HAP-1 (cell line): ENCODE measurements around the gene XRCC3.

ENCODE experiments used
- DNase-seq, 2 experiments: peaks; one replicate each; pipeline ENCODE4 v3.0.0-alpha.2; 2016 to 2020; ENCODE audit warnings: low spot score in 2 of 2
- H3K27me3 ChIP-seq: fragments of 250-450 bp; sonication (Bioruptor Pico); 2 replicates; pipeline ENCODE4 v1.5.1; 2020; ENCODE audit warnings: low read depth, mild to moderate bottlenecking, moderate library complexity
- H3K36me3 ChIP-seq: fragments of 250-450 bp; sonication (Bioruptor Pico); replicated peaks from 2 replicates; pipeline ENCODE4 v1.5.1; 2020; ENCODE audit warnings: mild to moderate bottlenecking
- H3K4me1 ChIP-seq: fragments of 250-450 bp; sonication (Bioruptor Pico); 2 replicates; pipeline ENCODE4 v1.5.1; 2020; ENCODE audit warnings: mild to moderate bottlenecking
- H3K4me3 ChIP-seq: fragments of 250-450 bp; sonication (Bioruptor Pico); 2 replicates; pipeline ENCODE4 v1.5.1; 2020; ENCODE audit warnings: mild to moderate bottlenecking, moderate library complexity
- H3K9me3 ChIP-seq: fragments of 250-450 bp; sonication (Bioruptor Pico); 2 replicates; pipeline ENCODE4 v1.5.1; 2020; ENCODE audit warnings: mild to moderate bottlenecking, moderate library complexity
- in situ Hi-C: fragments of 300-500 bp; cut with MboI; formaldehyde crosslinking; loops from 3 replicates; pipeline ENCODE4 v1.14.3; 2020; ENCODE audit warnings: low sequenced_read_pairs, inconsistent platforms, mixed read lengths

XRCC3 gene

DNA sequence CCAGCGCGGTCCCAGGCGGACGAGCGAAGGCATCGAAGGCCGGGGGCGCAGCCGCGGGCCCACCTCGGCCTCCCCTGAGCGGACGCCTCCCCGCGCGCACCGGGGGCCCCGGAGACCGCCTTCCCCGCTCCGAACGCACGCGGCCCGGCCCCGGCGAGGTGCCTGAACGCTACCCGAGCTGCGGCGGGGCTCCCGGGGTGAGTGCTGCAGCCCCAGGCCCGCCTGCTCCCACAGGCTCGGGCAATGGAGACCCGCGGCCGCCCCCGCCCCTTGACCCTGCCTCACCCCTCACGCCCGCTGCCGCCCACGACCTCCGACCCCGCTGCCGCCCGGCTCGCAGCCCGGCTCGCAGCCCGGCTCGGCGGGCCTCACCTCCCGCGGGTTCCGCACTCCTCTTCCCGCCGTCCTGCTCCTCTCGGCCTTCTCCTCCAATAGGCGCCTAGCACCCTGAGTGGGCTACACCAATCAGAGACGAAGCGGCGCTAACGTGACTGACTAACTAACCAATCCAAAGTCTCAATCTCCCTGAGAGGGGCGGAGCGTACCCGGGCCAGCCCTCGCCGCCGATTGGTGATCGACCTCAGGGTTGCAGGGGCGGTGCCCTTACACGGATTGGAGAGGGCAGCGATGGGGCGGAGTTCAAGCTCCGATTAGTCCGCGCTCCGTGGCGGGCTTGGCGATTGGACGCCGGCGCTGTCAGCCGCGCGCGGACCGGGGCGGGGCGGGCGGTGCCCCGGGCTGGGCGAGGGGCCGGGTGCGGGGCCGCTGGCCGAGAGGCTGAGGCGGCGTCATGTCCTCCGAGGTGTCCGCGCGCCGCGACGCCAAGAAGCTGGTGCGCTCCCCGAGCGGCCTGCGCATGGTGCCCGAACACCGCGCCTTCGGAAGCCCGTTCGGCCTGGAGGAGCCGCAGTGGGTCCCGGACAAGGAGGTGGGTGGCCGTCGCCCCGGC, at the start of gene XRCC3, which contains the start of gene ZFYVE21:
Gene XRCC3, minus strand, starts transcription at position 400 of the 949 bp plus-strand sequence. CDS start 4,364 bp downstream, outside the sequence.
Gene ZFYVE21, plus strand, starts transcription at position 759 of the 949 bp plus-strand sequence. Its CDS starts 32 bp downstream, at position 791.
- peak; percentile 97 to 99 for DNase-seq
- peak within 1 kb of the TSS; percentile 58 for H3K4me3 ChIP-seq
- H3K27me3 ChIP-seq: no peaks in the 10 kb centered on the region
- peaks cover 7% of the 10 kb centered on the region for H3K4me1 ChIP-seq
- no peaks in the 10 kb centered on the region for H3K9me3 ChIP-seq
- in situ Hi-C loops: no loop called here
- H3K36me3 ChIP-seq: peaks cover 28% of the 10 kb centered on the region

DNA sequence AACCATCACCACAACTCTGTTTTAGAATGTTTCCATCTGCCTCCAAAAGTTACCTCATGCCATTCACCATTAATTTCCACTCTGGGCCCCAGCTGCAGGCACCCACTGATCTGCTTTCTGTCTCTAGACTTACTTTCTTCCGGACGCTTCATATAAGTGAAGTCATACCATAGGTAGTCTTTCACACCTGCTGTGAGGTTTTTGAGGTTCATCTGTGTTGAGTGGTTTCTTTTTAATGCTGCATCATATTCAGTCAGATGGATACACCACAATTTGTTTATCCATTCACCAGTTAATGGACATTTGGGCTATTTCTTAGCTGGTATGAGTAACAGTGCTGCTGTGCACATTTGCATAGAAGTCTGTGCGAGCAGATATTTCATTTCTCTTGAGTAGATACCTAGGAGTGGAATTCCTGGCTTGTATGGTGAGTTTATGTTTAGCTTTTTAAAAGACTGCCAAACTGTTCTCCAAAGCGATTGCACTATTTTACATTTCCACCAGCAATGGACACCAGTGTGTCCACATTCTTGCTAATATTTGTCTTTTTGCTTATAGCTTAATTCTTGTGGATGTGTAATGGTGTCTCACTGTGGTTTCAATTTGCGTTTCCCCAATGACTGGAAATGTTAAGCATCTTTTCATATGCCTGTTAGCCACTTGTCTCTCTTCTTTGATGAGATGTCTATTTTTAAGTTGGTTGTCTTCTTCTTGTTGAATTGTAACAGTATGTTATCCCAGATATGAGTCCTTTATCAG, 48.7 kb upstream of the XRCC3 start:
- DNase-seq: no peak
- Histone ChIP-seq H3K4me3 (no peak overlapping the region), H3K9me3 (no peaks in the 10 kb centered on the region), H3K27me3 (no peaks in the 10 kb centered on the region), H3K4me1 (no peaks in the 10 kb centered on the region), H3K36me3 (no peaks in the 10 kb centered on the region)
- in situ Hi-C loops: no loop called here

DNA sequence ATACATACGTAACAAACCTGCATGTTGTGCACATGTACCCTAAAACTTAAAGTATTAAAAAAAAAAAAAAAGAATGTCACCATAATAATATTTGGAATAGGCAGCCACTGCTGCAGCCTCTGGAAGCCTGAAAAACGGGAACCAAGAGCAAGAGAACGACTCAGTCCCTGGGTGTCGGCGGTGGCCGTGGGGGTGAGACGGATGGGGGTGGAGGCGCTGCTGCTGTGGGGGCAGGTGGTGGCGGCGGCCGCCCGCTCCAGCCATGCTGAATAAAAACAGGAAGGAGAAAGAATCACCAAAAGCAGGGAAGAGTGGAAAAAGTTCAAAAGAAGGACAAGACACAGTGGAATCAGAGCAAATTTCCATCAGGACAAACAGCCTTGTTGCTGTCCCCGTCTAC, 47.3 kb upstream of the XRCC3 start:
- no peak overlapping the region for H3K4me3 ChIP-seq
- no peaks in the 10 kb centered on the region for H3K36me3 ChIP-seq
- H3K4me1 ChIP-seq: no peaks in the 10 kb centered on the region
- no peak for DNase-seq
- in situ Hi-C loops: no loop called here
- H3K9me3 ChIP-seq: no peaks in the 10 kb centered on the region
- no peaks in the 10 kb centered on the region for H3K27me3 ChIP-seq

DNA sequence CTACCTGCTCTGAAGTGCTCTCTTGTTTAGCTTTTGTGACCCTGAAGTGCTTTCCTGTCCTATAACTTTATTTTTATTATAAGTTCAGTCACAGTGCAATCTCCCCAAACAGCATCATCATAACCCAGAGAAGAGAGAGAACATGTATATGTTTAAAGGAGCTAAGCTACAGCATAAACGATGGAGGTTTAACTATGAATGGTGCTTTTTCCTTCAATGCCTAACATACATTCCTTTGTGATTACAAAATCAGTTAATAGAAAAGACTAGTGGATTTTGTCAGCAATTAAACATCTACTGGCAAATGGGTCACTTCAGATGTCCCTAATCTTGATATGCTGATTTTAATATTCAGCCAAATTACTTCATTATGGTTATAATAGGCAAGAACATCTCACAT, 46.8 kb upstream of the XRCC3 start:
- no peaks in the 10 kb centered on the region for H3K27me3 ChIP-seq
- in situ Hi-C loops: no loop called here
- H3K4me3 ChIP-seq: no peak overlapping the region
- no peaks in the 10 kb centered on the region for H3K36me3 ChIP-seq
- no peaks in the 10 kb centered on the region for H3K4me1 ChIP-seq
- H3K9me3 ChIP-seq: no peaks in the 10 kb centered on the region
- DNase-seq: no peak

DNA sequence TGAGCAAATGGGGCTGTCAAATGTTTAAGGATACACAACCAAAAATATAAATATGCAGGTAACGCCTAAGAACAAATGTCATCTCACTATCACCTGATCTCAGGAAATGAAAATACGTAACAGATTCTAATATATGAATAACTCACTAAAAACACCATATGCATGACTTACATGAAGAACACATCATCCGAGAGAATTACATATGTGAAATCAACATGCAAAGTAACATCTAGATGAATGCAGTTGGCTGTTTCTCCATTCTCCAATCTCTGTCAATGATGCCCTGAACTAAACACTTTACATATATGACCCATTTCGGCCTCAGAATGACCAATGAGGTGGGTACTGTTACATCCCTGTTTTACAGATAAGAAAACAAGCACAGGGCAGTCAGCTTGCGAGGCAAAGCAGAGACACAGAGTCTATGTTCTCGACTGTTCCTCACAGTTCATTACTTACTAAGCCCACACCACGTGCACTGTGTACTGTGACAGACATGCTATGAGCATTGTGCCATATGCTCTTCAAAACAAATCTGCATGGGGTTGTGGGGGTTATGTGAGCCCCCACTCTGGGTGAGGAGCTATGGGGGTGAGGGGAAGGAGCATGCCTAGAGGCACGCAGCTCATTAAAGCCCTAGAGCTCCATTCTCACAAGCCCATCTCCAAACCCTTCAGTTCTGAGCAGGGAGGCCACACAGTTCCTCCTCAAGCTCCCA, 43.0 kb upstream of the XRCC3 start:
- Histone ChIP-seq H3K9me3 (no peaks in the 10 kb centered on the region), H3K4me1 (peaks cover 14% of the 10 kb centered on the region), H3K4me3 (no peak overlapping the region), H3K36me3 (no peaks in the 10 kb centered on the region), H3K27me3 (no peaks in the 10 kb centered on the region)
- in situ Hi-C loops: no loop called here
- no peak for DNase-seq

DNA sequence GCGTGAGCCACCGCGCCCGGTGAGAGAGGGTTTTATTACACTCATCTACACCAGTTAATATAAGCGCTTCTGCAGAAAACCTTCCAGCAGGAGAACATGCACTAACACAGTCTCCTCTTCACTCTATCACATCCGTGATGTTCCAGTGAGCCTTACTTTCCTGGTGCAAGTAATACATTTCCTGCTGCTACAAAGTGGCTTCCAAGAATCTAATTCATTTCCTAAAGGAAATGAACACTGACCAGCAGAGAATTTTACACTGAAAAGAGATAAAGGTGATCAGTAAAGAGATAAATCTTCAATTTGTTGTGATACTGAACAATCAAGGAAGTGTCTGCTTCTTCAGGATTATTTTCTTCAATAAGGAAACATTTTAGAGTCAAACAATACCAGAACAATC, 39.8 kb upstream of the XRCC3 start:
- in situ Hi-C loops: no loop called here
- Histone ChIP-seq H3K9me3 (no peaks in the 10 kb centered on the region), H3K4me1 (peaks cover 18% of the 10 kb centered on the region), H3K36me3 (no peaks in the 10 kb centered on the region), H3K4me3 (no peak overlapping the region), H3K27me3 (no peaks in the 10 kb centered on the region)
- DNase-seq: no peak

DNA sequence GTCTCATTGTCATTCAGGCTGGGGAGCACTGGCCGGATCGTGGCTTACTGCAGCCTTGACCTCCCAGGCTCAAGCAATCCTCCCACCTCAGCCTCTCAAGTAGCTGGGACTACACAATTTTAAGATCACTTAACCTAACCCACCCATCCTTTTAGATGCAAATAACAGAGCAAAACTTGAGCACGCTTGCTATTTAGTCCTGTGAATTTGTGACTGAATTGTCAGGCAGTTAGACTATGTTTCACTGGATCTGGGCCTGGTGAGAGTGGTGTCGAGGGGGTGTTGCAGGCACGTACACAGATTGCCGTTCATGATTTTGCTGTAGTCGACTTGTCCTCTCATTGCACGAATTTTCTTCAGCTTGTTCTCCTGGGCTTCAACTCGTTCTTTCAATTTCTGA, 38.5 kb upstream of the XRCC3 start:
- Histone ChIP-seq H3K27me3 (no peaks in the 10 kb centered on the region), H3K4me1 (peaks cover 18% of the 10 kb centered on the region), H3K36me3 (no peaks in the 10 kb centered on the region; the same call in 1 of the 2 replicates), H3K4me3 (no peak overlapping the region), H3K9me3 (no peaks in the 10 kb centered on the region)
- peak; percentile 41 to 50 for DNase-seq
- in situ Hi-C loops: no loop called here

DNA sequence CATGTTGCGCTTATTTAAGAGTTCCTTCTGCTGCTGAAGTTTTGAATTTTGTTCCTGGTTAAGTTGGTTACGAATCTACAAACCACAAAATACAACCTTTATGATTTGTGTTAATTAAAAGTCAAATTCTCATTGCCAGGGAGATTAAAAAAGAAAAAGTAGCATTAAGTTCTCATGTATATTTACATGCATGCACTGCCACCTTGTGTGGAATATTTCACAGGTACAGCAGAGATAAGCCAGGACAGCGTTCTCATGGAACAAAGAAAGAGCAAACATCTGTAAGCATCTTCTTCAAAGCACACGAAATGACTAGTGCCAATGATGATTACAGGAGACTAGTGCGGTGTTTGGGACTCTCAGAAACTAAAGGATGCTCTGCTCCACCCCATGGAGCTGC, 34.6 kb upstream of the XRCC3 start:
- H3K4me3 ChIP-seq: no peak overlapping the region
- no peaks in the 10 kb centered on the region for H3K27me3 ChIP-seq
- H3K36me3 ChIP-seq: no peaks in the 10 kb centered on the region; the same call in 1 of the 2 replicates
- no peaks in the 10 kb centered on the region for H3K9me3 ChIP-seq
- peaks cover 13% of the 10 kb centered on the region for H3K4me1 ChIP-seq
- no peak for DNase-seq
- in situ Hi-C loops: no loop called here

DNA sequence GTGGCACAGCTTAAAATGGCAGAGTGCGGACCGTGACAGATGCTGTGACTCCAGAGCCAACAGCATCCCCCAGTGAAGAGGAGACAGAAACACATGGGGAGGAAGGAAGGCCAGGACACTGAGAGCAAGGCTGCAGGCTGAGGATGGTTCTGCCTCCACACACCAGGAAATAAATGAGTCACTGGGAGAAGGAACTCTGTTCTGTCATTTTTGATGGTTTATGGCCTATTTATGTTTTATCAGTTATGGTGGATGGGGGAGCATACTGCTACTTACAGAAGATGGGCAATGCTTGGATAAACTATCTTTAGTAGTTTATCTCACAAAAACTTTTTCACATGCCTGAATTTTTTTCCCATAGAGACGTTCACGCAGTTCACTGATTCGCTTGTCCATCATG, 34.2 kb upstream of the XRCC3 start:
- Histone ChIP-seq H3K4me3 (no peak overlapping the region), H3K9me3 (no peaks in the 10 kb centered on the region), H3K27me3 (no peaks in the 10 kb centered on the region), H3K36me3 (no peaks in the 10 kb centered on the region; the same call in 1 of the 2 replicates), H3K4me1 (peaks cover 13% of the 10 kb centered on the region)
- DNase-seq: no peak
- in situ Hi-C loops: no loop called here

DNA sequence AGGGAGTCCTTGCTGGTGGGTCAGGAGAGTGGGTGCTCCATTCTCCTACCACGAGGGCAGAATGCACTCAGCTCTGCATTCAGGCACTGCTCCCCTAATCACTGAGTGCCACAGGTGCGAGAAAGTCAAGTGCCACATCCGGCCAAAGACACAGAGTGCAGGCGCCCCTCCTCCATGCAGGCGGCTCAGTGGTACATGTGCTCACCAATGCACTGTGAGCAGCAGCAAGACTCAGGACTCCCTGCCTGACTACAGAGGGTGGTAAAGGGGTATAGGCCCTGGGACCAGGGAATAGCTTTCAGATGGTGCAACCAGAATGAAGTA, 33.2 kb upstream of the XRCC3 start:
- peaks cover 7% of the 10 kb centered on the region for H3K4me1 ChIP-seq
- no peak overlapping the region for H3K4me3 ChIP-seq
- H3K36me3 ChIP-seq: no peaks in the 10 kb centered on the region; the same call in 1 of the 2 replicates
- no peaks in the 10 kb centered on the region for H3K9me3 ChIP-seq
- in situ Hi-C loops: no loop called here
- DNase-seq: no peak
- no peaks in the 10 kb centered on the region for H3K27me3 ChIP-seq

DNA sequence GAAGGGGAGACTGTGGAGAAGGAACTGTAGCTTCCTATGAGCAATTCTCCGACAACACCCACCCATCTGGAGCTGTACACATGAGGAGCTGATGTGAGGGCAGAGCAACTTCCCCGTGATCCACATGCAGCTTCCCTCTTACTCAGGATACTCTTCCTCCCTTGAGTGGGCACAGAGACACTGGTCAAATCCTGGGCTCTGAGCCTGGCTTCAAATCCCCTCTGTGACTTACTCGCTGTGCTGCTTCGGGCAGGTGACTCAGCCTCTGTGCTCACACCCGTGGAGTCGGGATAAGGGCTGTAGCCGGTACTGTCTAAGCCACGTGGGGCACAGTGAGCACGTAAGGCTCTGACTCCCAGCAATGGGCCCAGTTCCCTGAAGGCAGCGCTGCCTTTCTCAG, 31.4 kb upstream of the XRCC3 start:
- Histone ChIP-seq H3K27me3 (no peaks in the 10 kb centered on the region), H3K36me3 (no peaks in the 10 kb centered on the region; the same call in 1 of the 2 replicates), H3K9me3 (no peaks in the 10 kb centered on the region), H3K4me1 (no peaks in the 10 kb centered on the region), H3K4me3 (no peak overlapping the region)
- peak in 1 of 2 experiments; percentile 4 for DNase-seq
- in situ Hi-C loops: no loop called here

DNA sequence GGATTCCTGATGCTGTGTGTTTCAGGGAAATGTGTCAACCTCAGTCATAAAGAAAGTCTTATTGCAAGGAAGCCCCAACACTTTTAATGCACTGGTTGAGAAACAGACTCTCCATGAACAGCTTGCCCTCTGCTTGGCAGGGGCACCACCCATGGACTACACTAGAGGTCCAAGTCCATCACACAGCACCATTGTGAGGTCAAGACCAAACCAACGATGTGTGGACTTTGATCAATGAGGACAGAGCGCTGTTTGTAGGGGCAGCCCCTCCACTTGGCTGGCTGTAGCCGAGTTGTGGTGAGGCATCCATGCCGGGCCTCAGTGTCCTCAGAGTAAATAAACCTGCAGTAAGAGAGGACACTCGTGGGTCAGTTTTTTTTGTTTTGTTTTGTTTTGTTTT, 30.2 kb upstream of the XRCC3 start:
- H3K27me3 ChIP-seq: no peaks in the 10 kb centered on the region
- no peaks in the 10 kb centered on the region for H3K9me3 ChIP-seq
- no peaks in the 10 kb centered on the region for H3K4me1 ChIP-seq
- H3K36me3 ChIP-seq: no peaks in the 10 kb centered on the region; the same call in 1 of the 2 replicates
- H3K4me3 ChIP-seq: no peak overlapping the region
- DNase-seq: peak in 1 of 2 experiments; percentile 3
- in situ Hi-C loops: no loop called here

DNA sequence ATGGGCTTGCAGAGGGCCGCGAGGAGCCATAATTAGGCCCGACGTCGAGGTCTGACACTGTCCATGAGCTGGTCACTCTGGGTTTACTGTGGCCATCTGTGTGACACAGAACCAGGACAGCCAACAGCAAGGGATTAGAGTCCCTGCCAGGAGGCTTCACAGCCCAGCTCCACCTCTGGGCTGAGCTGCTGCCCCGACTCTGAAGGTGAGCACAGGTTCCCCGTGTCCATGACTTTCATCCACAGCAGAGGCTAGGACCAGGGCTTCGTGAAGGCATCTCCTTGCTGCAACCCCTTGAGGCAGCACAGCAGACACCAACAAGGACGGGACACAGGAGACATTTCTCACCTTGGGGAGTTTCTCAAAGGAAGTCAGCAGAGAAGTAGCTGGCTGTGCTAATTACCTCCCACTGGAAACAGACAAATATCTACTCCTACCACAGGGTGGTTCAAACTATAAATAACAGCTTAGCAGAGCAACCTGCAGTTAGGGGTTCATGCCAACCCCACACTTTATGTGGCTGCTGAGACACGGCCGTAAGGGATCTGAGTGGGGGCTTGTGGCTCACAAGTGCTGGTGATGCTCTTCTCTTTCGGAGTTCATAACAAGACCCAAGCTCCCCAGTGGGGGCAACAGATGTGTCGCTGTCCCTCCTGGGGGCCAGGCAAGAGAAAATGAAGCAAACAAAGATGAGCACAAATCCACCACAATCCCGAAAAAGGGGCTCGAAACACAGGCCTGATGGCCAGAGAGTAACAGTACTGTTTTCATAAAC, 29.6 kb upstream of the XRCC3 start:
- no peaks in the 10 kb centered on the region for H3K9me3 ChIP-seq
- H3K4me1 ChIP-seq: no peaks in the 10 kb centered on the region
- no peaks in the 10 kb centered on the region; the same call in 1 of the 2 replicates for H3K36me3 ChIP-seq
- no peak overlapping the region for H3K4me3 ChIP-seq
- in situ Hi-C loops: no loop called here
- peak in 1 of 2 experiments; percentile 6 for DNase-seq
- H3K27me3 ChIP-seq: no peaks in the 10 kb centered on the region
